Liver (tissue), 9 donors: ENCODE results near the gene TRPM1. TPM values are rescaled to one million over a fixed set of nuclear protein-coding genes. Genes with fewer than 3 reads are reported as not detected.

ENCODE experiments used
- DNase-seq: peaks from one replicate; pipeline ENCODE4 v3.0.0-alpha.2; 2017; ENCODE audit warnings: low spot score
- H3K27ac ChIP-seq, 2 donors: one replicate each; pipeline ENCODE4 v1.7.0; 2013; ENCODE audit warnings: inconsistent platforms in 2 of 2, low read length in 2 of 2, control low read depth in 1 of 2, low read depth in 1 of 2, mild to moderate bottlenecking in 1 of 2
- H3K27me3 ChIP-seq, 4 donors: one replicate each; pipeline versions ENCODE4 v1.6.1 to v1.7.0; 2013; ENCODE audit warnings: low read length in 3 of 4, inconsistent platforms in 1 of 4, mild to moderate bottlenecking in 1 of 4, moderate library complexity in 1 of 4; ENCODE audit not compliant: control insufficient read depth in 4 of 4, insufficient read depth in 4 of 4
- H3K36me3 ChIP-seq, 4 donors: one replicate each; pipeline versions ENCODE4 v1.6.1 to v1.7.0; 2013; ENCODE audit warnings: low read length in 3 of 4, mild to moderate bottlenecking in 3 of 4, low read depth in 1 of 4, moderate library complexity in 1 of 4; ENCODE audit not compliant: control insufficient read depth in 4 of 4, insufficient read depth in 3 of 4
- H3K4me1 ChIP-seq, 4 donors: one replicate each; pipeline versions ENCODE4 v1.6.1 to v1.7.0; 2013; ENCODE audit warnings: low read length in 3 of 4, mild to moderate bottlenecking in 3 of 4, moderate library complexity in 1 of 4; ENCODE audit not compliant: control insufficient read depth in 4 of 4, insufficient read depth in 4 of 4
- H3K4me3 ChIP-seq, 3 donors: one replicate each; pipeline versions ENCODE4 v1.6.1 to v1.7.0; 2013; ENCODE audit warnings: low read length in 3 of 3, control low read depth in 1 of 3, low read depth in 1 of 3, mild to moderate bottlenecking in 1 of 3
- H3K9ac ChIP-seq, 2 donors: one replicate each; pipeline ENCODE4 v1.7.0; 2013; ENCODE audit warnings: low read length in 2 of 2, mild to moderate bottlenecking in 2 of 2, moderate library complexity in 2 of 2, control low read depth in 1 of 2, low read depth in 1 of 2
- H3K9me3 ChIP-seq, 4 donors: one replicate each; pipeline versions ENCODE4 v1.6.1 to v1.7.0; 2013; ENCODE audit warnings: low read length in 3 of 4; ENCODE audit not compliant: control insufficient read depth in 4 of 4
- EGR1 ChIP-seq, 2 donors: IDR thresholded peaks; 2 replicates each; pipeline ENCODE4 v1.6.1; 2016 to 2018; ENCODE audit warnings: antibody characterized with exemption in 2 of 2, low read depth in 2 of 2
- FOXA1 ChIP-seq: IDR thresholded peaks from 2 replicates; pipeline ENCODE4 v1.6.1; 2016; ENCODE audit warnings: antibody characterized with exemption
- FOXA2 ChIP-seq: IDR thresholded peaks from 2 replicates; pipeline ENCODE4 v1.6.1; 2016; ENCODE audit warnings: antibody characterized with exemption
- GABPA ChIP-seq, 2 donors: IDR thresholded peaks in 1 of 2; conservative IDR thresholded peaks in 1 of 2; 2 replicates each; pipeline ENCODE4 v1.6.1; 2016; ENCODE audit warnings: antibody characterized with exemption in 2 of 2, mild to moderate bottlenecking in 1 of 2, moderate library complexity in 1 of 2
- HNF4A ChIP-seq, 2 donors: conservative IDR thresholded peaks; 2 replicates each; pipeline ENCODE4 v1.6.1; 2016; ENCODE audit warnings: antibody characterized with exemption in 2 of 2, mild to moderate bottlenecking in 2 of 2
- HNF4G ChIP-seq: IDR thresholded peaks from 2 replicates; pipeline ENCODE4 v1.6.1; 2016; ENCODE audit warnings: antibody characterized with exemption
- JUND ChIP-seq, 2 donors: IDR thresholded peaks; 2 replicates each; pipeline ENCODE4 v1.6.1; 2016; ENCODE audit warnings: antibody characterized with exemption in 2 of 2
- NR2F2 ChIP-seq: IDR thresholded peaks from 2 replicates; pipeline ENCODE4 v1.6.1; 2016; ENCODE audit warnings: antibody characterized with exemption
- RXRA ChIP-seq, 2 donors: IDR thresholded peaks; 2 replicates each; pipeline ENCODE4 v1.6.1; 2017 to 2018; ENCODE audit warnings: antibody characterized with exemption in 2 of 2, mild to moderate bottlenecking in 1 of 2
- SP1 ChIP-seq: IDR thresholded peaks from 2 replicates; pipeline ENCODE4 v1.6.1; 2018; ENCODE audit warnings: antibody characterized with exemption, mild to moderate bottlenecking
- TAF1 ChIP-seq: conservative IDR thresholded peaks from 2 replicates; pipeline ENCODE4 v1.6.1; 2016; ENCODE audit warnings: antibody characterized with exemption, mild to moderate bottlenecking
- YY1 ChIP-seq: IDR thresholded peaks from 2 replicates; pipeline ENCODE4 v1.6.1; 2016; ENCODE audit warnings: antibody characterized with exemption, mild to moderate bottlenecking
- WGBS: extraction: QIAGEN DNeasy Blood & Tissue Kit; methylation state at CpG from one replicate; pipeline ENCODE4 v1.1.7; 2013; 5-methylcytosine and 5-hydroxymethylcytosine counted together
- polyA plus RNA-seq, 2 donors: library from polyadenylated mRNA; stranded (reverse) in 1 of 2; unstranded in 1 of 2; fragments of 200-250 nt in 1 of 2; fragments of >200 nt in 1 of 2; fragmentation: Nextera tagmentation in 1 of 2; extraction: Ambion mirVana in 1 of 2; gene quantifications; one replicate each; pipeline versions ENCODE4 v1.2.1 to v1.2.3, GENCODE V29; 2013 to 2015
- total RNA-seq, 2 donors: library from RNA; depleted of rRNA; stranded (reverse); fragments of >200 nt; gene quantifications; one replicate each; pipeline ENCODE4 v1.2.3, GENCODE V29; 2014
- TF ChIP-seq, protein P1 (sequence below): fragments of 150-350 bp; IDR thresholded peaks from 2 replicates; pipeline ENCODE4 v1.5.1; 2017; ENCODE audit warnings: improper control_type of control experiment, low read depth, low read length; ENCODE audit not compliant: missing input control
- TF ChIP-seq, protein P2 (sequence below): IDR thresholded peaks from 2 replicates; pipeline ENCODE4 v1.6.1; 2016; ENCODE audit warnings: antibody characterized with exemption
- TF ChIP-seq, protein P3 (sequence below): IDR thresholded peaks from 2 replicates; pipeline ENCODE4 v1.6.1; 2016; ENCODE audit warnings: antibody characterized with exemption, mild to moderate bottlenecking
- TF ChIP-seq, protein P4 (sequence below): IDR thresholded peaks from 2 replicates; pipeline ENCODE4 v1.6.1; 2016; ENCODE audit warnings: antibody characterized with exemption
- donor health status: healthy.
- donor health status: healthy.
- donor health status: healthy.
- donor health status: healthy.
- donor health status: healthy.

The TRPM1 gene
- total and polyA plus RNA-seq, 4 donors, result not detected

DNA sequence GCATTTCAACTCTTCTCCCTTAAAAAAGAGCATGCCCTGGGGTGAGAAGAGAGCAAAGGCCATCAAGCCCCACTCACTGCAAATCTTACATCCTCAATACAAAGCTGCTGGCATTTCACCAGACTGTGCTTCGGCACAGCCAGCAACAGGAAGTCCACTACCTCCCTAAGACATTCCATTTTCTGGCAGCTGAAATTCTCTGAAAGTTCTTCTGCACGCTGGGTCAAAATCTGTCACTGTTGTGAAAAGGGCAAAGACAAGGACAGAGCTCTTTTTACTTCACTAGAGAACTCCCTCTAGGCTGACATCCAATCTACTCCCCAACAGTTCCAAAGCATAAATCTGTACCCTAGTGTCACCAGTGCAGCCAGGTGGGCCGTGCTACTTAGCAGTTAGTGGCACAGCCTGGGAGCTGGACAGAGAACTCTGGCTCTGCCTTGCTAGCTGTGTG, 116.4 kb downstream of the TRPM1 start:
- Histone ChIP-seq H3K9ac (no peak overlapping the region), H3K4me3 (no peak overlapping the region), H3K27ac (no peak overlapping the region), H3K9me3 (no peaks in the 10 kb centered on the region), H3K36me3 (peaks cover 3 to 21% (median 8%) of the 10 kb centered on the region in 4 donors), H3K27me3 (no peaks in the 10 kb centered on the region), H3K4me1 (peaks cover 7 to 46% (median 31%) of the 10 kb centered on the region in 4 donors)
- 35% methylated on average over 3 of the region's 3 CpGs for WGBS
- TF ChIP-seq RXRA (IDR thresholded peaks at IDR 0.05), result no peak
- DNase-seq, result no peak

DNA sequence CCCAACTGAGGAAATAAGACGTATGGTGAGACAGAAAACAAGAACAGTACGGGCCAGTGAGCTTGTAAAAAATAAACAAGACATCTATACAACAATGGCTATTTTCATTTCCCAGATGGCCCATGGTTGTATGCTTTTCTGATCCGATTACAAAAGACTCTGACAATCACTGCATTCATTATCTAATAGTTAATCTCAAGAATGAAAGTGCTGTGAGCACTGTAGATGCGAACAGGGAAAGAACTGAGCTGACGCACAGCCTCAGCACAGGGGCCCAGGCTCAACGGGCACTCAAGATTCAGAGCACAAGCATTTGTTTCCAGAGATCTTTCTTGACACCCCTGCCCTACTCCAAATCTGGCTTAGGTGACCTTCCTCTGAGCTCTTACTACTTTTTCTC, 117.0 kb downstream of the TRPM1 start:
- no peak for DNase-seq
- H3K9me3 ChIP-seq, result no peaks in the 10 kb centered on the region
- H3K27me3 ChIP-seq, result no peaks in the 10 kb centered on the region
- H3K9ac ChIP-seq, result no peak overlapping the region
- no peak overlapping the region for H3K27ac ChIP-seq
- WGBS, result 73% methylated on average over 6 of the region's 6 CpGs
- peaks cover 3 to 22% (median 10%) of the 10 kb centered on the region in 4 donors for H3K36me3 ChIP-seq
- no peak overlapping the region for H3K4me3 ChIP-seq
- peaks cover 7 to 44% (median 27%) of the 10 kb centered on the region in 4 donors for H3K4me1 ChIP-seq
- TF ChIP-seq, protein P1, sequence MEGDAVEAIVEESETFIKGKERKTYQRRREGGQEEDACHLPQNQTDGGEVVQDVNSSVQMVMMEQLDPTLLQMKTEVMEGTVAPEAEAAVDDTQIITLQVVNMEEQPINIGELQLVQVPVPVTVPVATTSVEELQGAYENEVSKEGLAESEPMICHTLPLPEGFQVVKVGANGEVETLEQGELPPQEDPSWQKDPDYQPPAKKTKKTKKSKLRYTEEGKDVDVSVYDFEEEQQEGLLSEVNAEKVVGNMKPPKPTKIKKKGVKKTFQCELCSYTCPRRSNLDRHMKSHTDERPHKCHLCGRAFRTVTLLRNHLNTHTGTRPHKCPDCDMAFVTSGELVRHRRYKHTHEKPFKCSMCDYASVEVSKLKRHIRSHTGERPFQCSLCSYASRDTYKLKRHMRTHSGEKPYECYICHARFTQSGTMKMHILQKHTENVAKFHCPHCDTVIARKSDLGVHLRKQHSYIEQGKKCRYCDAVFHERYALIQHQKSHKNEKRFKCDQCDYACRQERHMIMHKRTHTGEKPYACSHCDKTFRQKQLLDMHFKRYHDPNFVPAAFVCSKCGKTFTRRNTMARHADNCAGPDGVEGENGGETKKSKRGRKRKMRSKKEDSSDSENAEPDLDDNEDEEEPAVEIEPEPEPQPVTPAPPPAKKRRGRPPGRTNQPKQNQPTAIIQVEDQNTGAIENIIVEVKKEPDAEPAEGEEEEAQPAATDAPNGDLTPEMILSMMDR, result no peak
- TF ChIP-seq SP1, result no peak
- TF ChIP-seq, protein P2, sequence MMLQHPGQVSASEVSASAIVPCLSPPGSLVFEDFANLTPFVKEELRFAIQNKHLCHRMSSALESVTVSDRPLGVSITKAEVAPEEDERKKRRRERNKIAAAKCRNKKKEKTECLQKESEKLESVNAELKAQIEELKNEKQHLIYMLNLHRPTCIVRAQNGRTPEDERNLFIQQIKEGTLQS, result no peak
- TF ChIP-seq EGR1 (IDR thresholded peaks at IDR 0.05; ENCODE audit: low read depth in 2 of 2), result no peak
- no peak for TF ChIP-seq FOXA2
- TF ChIP-seq RXRA (IDR thresholded peaks at IDR 0.05), result no peak

DNA sequence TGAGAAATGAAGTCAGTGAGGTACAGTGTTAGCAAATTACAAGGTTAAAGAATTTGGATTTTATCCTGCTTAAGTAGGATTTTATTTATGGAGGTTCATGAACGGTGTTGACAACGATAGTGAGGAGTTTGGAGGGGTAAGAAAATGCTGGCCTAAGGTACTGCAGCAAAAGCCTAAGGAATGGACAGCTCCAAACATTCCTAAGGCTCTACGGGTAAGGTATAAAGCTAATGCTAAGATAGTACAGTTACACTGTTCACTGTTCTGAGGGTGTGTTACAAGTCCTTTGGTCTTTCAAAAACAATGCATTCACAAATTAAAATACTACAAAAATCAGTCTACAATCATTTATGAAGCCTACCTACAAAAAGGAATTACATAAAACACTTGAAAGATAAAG, 117.4 kb downstream of the TRPM1 start:
- Histone ChIP-seq H3K9ac (no peak overlapping the region), H3K36me3 (peaks cover 5 to 24% (median 10%) of the 10 kb centered on the region in 4 donors), H3K27me3 (no peaks in the 10 kb centered on the region), H3K4me1 (peaks cover 7 to 44% (median 27%) of the 10 kb centered on the region in 4 donors), H3K4me3 (no peak overlapping the region), H3K9me3 (no peaks in the 10 kb centered on the region), H3K27ac (no peak overlapping the region)
- 87% methylated on average over 3 of the region's 3 CpGs for WGBS
- no peak for TF ChIP-seq JUND (IDR thresholded peaks at IDR 0.05)
- no peak for TF ChIP-seq SP1
- no peak for TF ChIP-seq NR2F2
- TF ChIP-seq FOXA1, result no peak
- no peak for TF ChIP-seq HNF4G
- TF ChIP-seq GABPA (IDR thresholded peaks at IDR 0.05 in 1 of 2, conservative IDR thresholded peaks at IDR 0.05 in 1 of 2), result no peak
- no peak for TF ChIP-seq EGR1 (IDR thresholded peaks at IDR 0.05; ENCODE audit: low read depth in 2 of 2)
- TF ChIP-seq TAF1, result no peak
- TF ChIP-seq, protein P3, sequence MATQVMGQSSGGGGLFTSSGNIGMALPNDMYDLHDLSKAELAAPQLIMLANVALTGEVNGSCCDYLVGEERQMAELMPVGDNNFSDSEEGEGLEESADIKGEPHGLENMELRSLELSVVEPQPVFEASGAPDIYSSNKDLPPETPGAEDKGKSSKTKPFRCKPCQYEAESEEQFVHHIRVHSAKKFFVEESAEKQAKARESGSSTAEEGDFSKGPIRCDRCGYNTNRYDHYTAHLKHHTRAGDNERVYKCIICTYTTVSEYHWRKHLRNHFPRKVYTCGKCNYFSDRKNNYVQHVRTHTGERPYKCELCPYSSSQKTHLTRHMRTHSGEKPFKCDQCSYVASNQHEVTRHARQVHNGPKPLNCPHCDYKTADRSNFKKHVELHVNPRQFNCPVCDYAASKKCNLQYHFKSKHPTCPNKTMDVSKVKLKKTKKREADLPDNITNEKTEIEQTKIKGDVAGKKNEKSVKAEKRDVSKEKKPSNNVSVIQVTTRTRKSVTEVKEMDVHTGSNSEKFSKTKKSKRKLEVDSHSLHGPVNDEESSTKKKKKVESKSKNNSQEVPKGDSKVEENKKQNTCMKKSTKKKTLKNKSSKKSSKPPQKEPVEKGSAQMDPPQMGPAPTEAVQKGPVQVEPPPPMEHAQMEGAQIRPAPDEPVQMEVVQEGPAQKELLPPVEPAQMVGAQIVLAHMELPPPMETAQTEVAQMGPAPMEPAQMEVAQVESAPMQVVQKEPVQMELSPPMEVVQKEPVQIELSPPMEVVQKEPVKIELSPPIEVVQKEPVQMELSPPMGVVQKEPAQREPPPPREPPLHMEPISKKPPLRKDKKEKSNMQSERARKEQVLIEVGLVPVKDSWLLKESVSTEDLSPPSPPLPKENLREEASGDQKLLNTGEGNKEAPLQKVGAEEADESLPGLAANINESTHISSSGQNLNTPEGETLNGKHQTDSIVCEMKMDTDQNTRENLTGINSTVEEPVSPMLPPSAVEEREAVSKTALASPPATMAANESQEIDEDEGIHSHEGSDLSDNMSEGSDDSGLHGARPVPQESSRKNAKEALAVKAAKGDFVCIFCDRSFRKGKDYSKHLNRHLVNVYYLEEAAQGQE, result no peak
- TF ChIP-seq, protein P4, sequence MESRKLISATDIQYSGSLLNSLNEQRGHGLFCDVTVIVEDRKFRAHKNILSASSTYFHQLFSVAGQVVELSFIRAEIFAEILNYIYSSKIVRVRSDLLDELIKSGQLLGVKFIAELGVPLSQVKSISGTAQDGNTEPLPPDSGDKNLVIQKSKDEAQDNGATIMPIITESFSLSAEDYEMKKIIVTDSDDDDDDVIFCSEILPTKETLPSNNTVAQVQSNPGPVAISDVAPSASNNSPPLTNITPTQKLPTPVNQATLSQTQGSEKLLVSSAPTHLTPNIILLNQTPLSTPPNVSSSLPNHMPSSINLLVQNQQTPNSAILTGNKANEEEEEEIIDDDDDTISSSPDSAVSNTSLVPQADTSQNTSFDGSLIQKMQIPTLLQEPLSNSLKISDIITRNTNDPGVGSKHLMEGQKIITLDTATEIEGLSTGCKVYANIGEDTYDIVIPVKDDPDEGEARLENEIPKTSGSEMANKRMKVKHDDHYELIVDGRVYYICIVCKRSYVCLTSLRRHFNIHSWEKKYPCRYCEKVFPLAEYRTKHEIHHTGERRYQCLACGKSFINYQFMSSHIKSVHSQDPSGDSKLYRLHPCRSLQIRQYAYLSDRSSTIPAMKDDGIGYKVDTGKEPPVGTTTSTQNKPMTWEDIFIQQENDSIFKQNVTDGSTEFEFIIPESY, result no peak
- no peak for TF ChIP-seq RXRA (IDR thresholded peaks at IDR 0.05)
- TF ChIP-seq, protein P1, result no peak
- TF ChIP-seq YY1, result no peak
- TF ChIP-seq FOXA2, result no peak
- no peak for TF ChIP-seq HNF4A (conservative IDR thresholded peaks at IDR 0.05)
- no peak for DNase-seq
